H1 (cell line): ENCODE data around the gene PPP2R2D. TPM values are rescaled to one million over a fixed set of nuclear protein-coding genes. Genes with fewer than 3 reads are reported as not detected.

ENCODE experiments used
- CTCF ChIA-PET: fragments of 300-600 bp; sonication (Branson Sonifier 250); formaldehyde crosslinking; loops from one replicate; lab custom pipeline; 2021; ENCODE audit not compliant: partially characterized antibody; lab: Charles Lee
- POLR2A ChIA-PET: fragments of 300-600 bp; sonication (Branson Sonifier 250); formaldehyde crosslinking; loops from one replicate; lab custom pipeline; 2021; ENCODE audit warnings: inconsistent platforms; ENCODE audit not compliant: partially characterized antibody; lab: Charles Lee
- DNase-seq, 2 experiments: peaks; one replicate each; pipeline versions ENCODE4 v3.0.0 to v3.0.0-alpha.2; 2010 to 2022; ENCODE audit warnings: low spot score in 2 of 2, low read depth in 1 of 2, mixed read lengths in 1 of 2
- FAIRE-seq: peaks from 2 replicates; lab custom pipeline; 2011; peaks lifted over from hg19 to GRCh38; lab: Jason Lieb, UNC
- H2AFZ ChIP-seq: 2 replicates; pipeline ENCODE4 v1.8.1; 2012; ENCODE audit warnings: low read length, inconsistent platforms
- H2AK5ac ChIP-seq: 2 replicates; pipeline ENCODE4 v1.6.1; 2013; ENCODE audit warnings: low read depth, low read length
- H2BK120ac ChIP-seq: replicated peaks from 2 replicates; pipeline ENCODE3; 2013; ENCODE audit warnings: low read depth, low read length, inconsistent platforms
- H2BK12ac ChIP-seq: 2 replicates; pipeline ENCODE4 v1.6.1; 2013; ENCODE audit warnings: low read depth, low read length
- H2BK15ac ChIP-seq: 2 replicates; pipeline ENCODE4 v1.6.1; 2013; ENCODE audit warnings: low read length
- H2BK20ac ChIP-seq: 2 replicates; pipeline ENCODE4 v1.6.1; 2013; ENCODE audit warnings: low read length
- H2BK5ac ChIP-seq: 2 replicates; pipeline ENCODE4 v1.6.1; 2013; ENCODE audit warnings: low read depth, low read length
- H3K14ac ChIP-seq: 2 replicates; pipeline ENCODE4 v1.6.1; 2013; ENCODE audit warnings: inconsistent platforms; ENCODE audit not compliant: insufficient read length
- H3K18ac ChIP-seq: 2 replicates; pipeline ENCODE4 v1.6.1; 2013; ENCODE audit warnings: low read length; ENCODE audit errors: extremely low read depth
- H3K23ac ChIP-seq: 2 replicates; pipeline ENCODE4 v1.6.1; 2013; ENCODE audit warnings: inconsistent platforms; ENCODE audit not compliant: insufficient read length
- H3K23me2 ChIP-seq: 2 replicates; pipeline ENCODE4 v1.6.1; 2013; ENCODE audit warnings: low read depth, low read length
- H3K27ac ChIP-seq: 2 replicates; pipeline ENCODE4 v1.6.1; 2011; ENCODE audit warnings: low read depth, low read length, inconsistent platforms
- H3K27me3 ChIP-seq, 4 experiments: replicated peaks in 1 of 4; 1 replicate in 1 of 4; 2 replicates in 3 of 4; pipeline versions ENCODE4 v1.6.1 to v1.8.1; 2011 to 2013; ENCODE audit warnings: low read length in 3 of 4, mild to moderate bottlenecking in 3 of 4, inconsistent platforms in 2 of 4, mixed read lengths in 2 of 4, moderate library complexity in 1 of 4; ENCODE audit not compliant: control insufficient read depth in 3 of 4, insufficient read depth in 3 of 4; ENCODE audit errors: extremely low read depth in 1 of 4
- H3K36me3 ChIP-seq, 4 experiments: 2 replicates each; pipeline versions ENCODE4 v1.6.1 to v1.8.1; 2011 to 2013; ENCODE audit warnings: mild to moderate bottlenecking in 4 of 4, low read length in 3 of 4, moderate library complexity in 2 of 4, control low read depth in 1 of 4, inconsistent platforms in 1 of 4; ENCODE audit not compliant: insufficient read depth in 4 of 4, control insufficient read depth in 2 of 4
- H3K4ac ChIP-seq: replicated peaks from 2 replicates; pipeline ENCODE3; 2013; ENCODE audit warnings: low read length, low read depth, mixed read lengths, inconsistent platforms; ENCODE audit not compliant: insufficient read length
- H3K4me1 ChIP-seq, 4 experiments: replicated peaks in 1 of 4; 1 replicate in 1 of 4; 2 replicates in 3 of 4; pipeline versions ENCODE4 v1.6.1 to v1.8.1; 2011 to 2013; ENCODE audit warnings: low read length in 3 of 4, inconsistent platforms in 2 of 4, mixed read lengths in 1 of 4; ENCODE audit not compliant: insufficient read depth in 4 of 4, control insufficient read depth in 3 of 4
- H3K4me2 ChIP-seq, 2 experiments: 2 replicates each; pipeline versions ENCODE4 v1.6.1 to v1.8.1; 2011 to 2013; ENCODE audit warnings: low read depth in 2 of 2, low read length in 2 of 2, control low read depth in 1 of 2, inconsistent platforms in 1 of 2, mild to moderate bottlenecking in 1 of 2; ENCODE audit not compliant: insufficient read depth in 1 of 2
- H3K4me3 ChIP-seq, 4 experiments: fragments of 200-600, 300-600 bp in 1 of 4; sonication (generic), shearing (Covaris generic), sonication (Bioruptor Twin) in 1 of 4; 2 replicates each; pipeline versions ENCODE4 v1.5.1 to v1.8.1; 2011 to 2016; ENCODE audit warnings: low read length in 4 of 4, low read depth in 3 of 4, control low read depth in 2 of 4, inconsistent platforms in 2 of 4, mild to moderate bottlenecking in 2 of 4, mixed read lengths in 1 of 4, moderate library complexity in 1 of 4; ENCODE audit not compliant: insufficient read depth in 2 of 4; ENCODE audit errors: extremely low read depth in 1 of 4
- H3K56ac ChIP-seq: replicated peaks from 2 replicates; pipeline ENCODE3; 2013; ENCODE audit warnings: low read depth, mild to moderate bottlenecking, mixed read lengths, low read length, inconsistent platforms; ENCODE audit not compliant: insufficient read length
- H3K79me1 ChIP-seq: 2 replicates; pipeline ENCODE4 v1.6.1; 2013; ENCODE audit warnings: low read depth, low read length, control low read depth
- H3K79me2 ChIP-seq, 2 experiments: 2 replicates each; pipeline versions ENCODE4 v1.6.1 to v1.8.1; 2012 to 2013; ENCODE audit warnings: low read length in 2 of 2, mild to moderate bottlenecking in 2 of 2, inconsistent platforms in 1 of 2; ENCODE audit not compliant: insufficient read depth in 2 of 2, control insufficient read depth in 1 of 2
- H3K9ac ChIP-seq, 4 experiments: replicated peaks in 1 of 4; 1 replicate in 1 of 4; 2 replicates in 3 of 4; pipeline versions ENCODE4 v1.6.1 to v1.8.1; 2011 to 2013; ENCODE audit warnings: low read depth in 3 of 4, low read length in 3 of 4, control low read depth in 2 of 4, mild to moderate bottlenecking in 2 of 4, moderate library complexity in 2 of 4, inconsistent platforms in 1 of 4; ENCODE audit errors: extremely low read depth in 1 of 4
- H3K9me3 ChIP-seq, 2 experiments: 2 replicates each; pipeline versions ENCODE4 v1.6.1 to v1.8.1; 2012 to 2013; ENCODE audit warnings: mild to moderate bottlenecking in 2 of 2, moderate library complexity in 2 of 2, control low read depth in 1 of 2, inconsistent platforms in 1 of 2, low read depth in 1 of 2, low read length in 1 of 2, mixed read lengths in 1 of 2; ENCODE audit not compliant: insufficient read depth in 2 of 2
- H4K20me1 ChIP-seq, 2 experiments: replicated peaks in 1 of 2; 2 replicates each; pipeline versions ENCODE3 to v1.8.1; 2011 to 2013; ENCODE audit warnings: inconsistent platforms in 2 of 2, low read length in 2 of 2, mild to moderate bottlenecking in 1 of 2; ENCODE audit not compliant: insufficient read depth in 2 of 2, control insufficient read depth in 1 of 2
- H4K5ac ChIP-seq: 2 replicates; pipeline ENCODE4 v1.6.1; 2013; ENCODE audit warnings: low read length, low read depth, mixed read lengths, inconsistent platforms; ENCODE audit not compliant: insufficient read length
- H4K8ac ChIP-seq: 2 replicates; pipeline ENCODE4 v1.8.0; 2013; ENCODE audit warnings: mild to moderate bottlenecking, moderate library complexity, low read length, inconsistent platforms; ENCODE audit not compliant: insufficient read depth; ENCODE audit errors: extremely low read depth
- H4K91ac ChIP-seq: replicated peaks from 2 replicates; pipeline ENCODE3; 2013; ENCODE audit warnings: low read length, mixed read lengths, inconsistent platforms; ENCODE audit not compliant: insufficient read length
- KDM4A ChIP-seq: IDR thresholded peaks from one replicate; pipeline ENCODE4 v1.7.1; 2012; ENCODE audit warnings: low read depth, mild to moderate bottlenecking, moderate library complexity, low read length, inconsistent platforms; ENCODE audit not compliant: severe bottlenecking
- NANOG ChIP-seq: IDR thresholded peaks from 2 replicates; pipeline ENCODE4 v1.6.1; 2011; ENCODE audit warnings: low read length, low read depth, mild to moderate bottlenecking, inconsistent platforms; ENCODE audit not compliant: insufficient read depth, poor library complexity, severe bottlenecking
- WGBS, 2 experiments: shearing (Covaris generic) in 1 of 2; methylation state at CpG; one replicate each; pipeline versions ENCODE4 v1.1.6 to v1.1.7; 2013 to 2015; ENCODE audit warnings: low lambda C conversion rate in 2 of 2, mixed read lengths in 2 of 2, inconsistent platforms in 1 of 2, low coverage in 1 of 2, missing lambda C conversion rate in 1 of 2; ENCODE audit not compliant: insufficient replicate concordance in 2 of 2, insufficient coverage in 1 of 2, insufficient read length in 1 of 2; ENCODE audit errors: extremely low coverage in 1 of 2, missing lambda C conversion rate in 1 of 2; 5-methylcytosine and 5-hydroxymethylcytosine counted together
- polyA plus RNA-seq, 7 experiments: library from polyadenylated mRNA; depleted of rRNA in 3 of 7; stranded (reverse) in 5 of 7; unstranded in 2 of 7; fragments of >200 nt in 5 of 7; fragments of 200-250 nt in 2 of 7; gene quantifications; 1 replicate in 5 of 7; 2 replicates in 1 of 7; 4 replicates in 1 of 7; pipeline versions ENCODE4 v1.2.1 to v1.2.3, GENCODE V29; 2011 to 2013; ENCODE audit warnings: missing spikeins in 2 of 7, mixed read lengths in 2 of 7
- total RNA-seq: library from RNA; stranded (reverse); fragmentation: NEBNext Ultra II Directional; extraction: Animal tissue kit (Norgen Biotek cat#: 25700); gene quantifications from 2 replicates; pipeline ENCODE4 v1.2.1, GENCODE V29; 2021

The PPP2R2D gene
- total and polyA plus RNA-seq, 2 of the 8 experiments (the other 6 are each of a cell fraction or from before 2014, with no cell fraction given), result 25.4 to 32.8 TPM

GRCh38 chr10:131964298-131964697, 63.5 kb downstream of the PPP2R2D start:
- H3K18ac ChIP-seq, result no peak overlapping the region
- H3K4ac ChIP-seq, result no peak overlapping the region
- no peak overlapping the region for H3K27ac ChIP-seq
- peaks cover 7 to 20% (median 7%) of the 10 kb centered on the region in 4 experiments; a peak in 7 of 8 replicates for H3K36me3 ChIP-seq
- H4K8ac ChIP-seq, result no peak overlapping the region
- no peak overlapping the region for H3K14ac ChIP-seq
- H2BK12ac ChIP-seq, result no peak overlapping the region
- no peak overlapping the region for H2BK120ac ChIP-seq
- no peak overlapping the region for H3K4me2 ChIP-seq
- no peak overlapping the region for H3K4me3 ChIP-seq
- H3K9ac ChIP-seq, result no peak overlapping the region
- no peaks in the 10 kb centered on the region for H3K9me3 ChIP-seq
- H2AFZ ChIP-seq, result no peak overlapping the region
- no peaks in the 10 kb centered on the region; a peak in 1 of 7 replicates for H3K4me1 ChIP-seq
- no peak overlapping the region for H4K5ac ChIP-seq
- FAIRE-seq (no peak), DNase-seq (no peak)
- no peak overlapping the region for H2BK15ac ChIP-seq
- H3K23me2 ChIP-seq, result no peaks in the 10 kb centered on the region
- no peak overlapping the region for H3K56ac ChIP-seq
- ChIA-PET CTCF (interaction anchor here (2.3 kb wide), 1 partner anchor 59 kb away, joined by 7 read pairs; no protein-coding TSS in a partner anchor), POLR2A (no interaction called here)
- TF ChIP-seq NANOG (no peak), KDM4A (no peak)
- no peak overlapping the region for H2AK5ac ChIP-seq
- H3K79me1 ChIP-seq, result peaks cover 3% of the 10 kb centered on the region
- H4K91ac ChIP-seq, result no peak overlapping the region
- H3K27me3 ChIP-seq, result no peaks in the 10 kb centered on the region
- H3K23ac ChIP-seq, result no peak overlapping the region
- no peaks in the 10 kb centered on the region for H3K79me2 ChIP-seq
- 92% methylated on average over 9 of the region's 9 CpGs; no CpG with 5 or more reads in 1 of the 2 experiments for WGBS, 2 experiments
- H2BK20ac ChIP-seq, result no peak overlapping the region
- H2BK5ac ChIP-seq, result no peak overlapping the region
- H4K20me1 ChIP-seq, result peaks cover 0 to 6% of the 10 kb centered on the region in 2 experiments
